Liver (tissue), 9 donors: ENCODE measurements around the gene ANXA6. TPM values are rescaled to one million over a fixed set of nuclear protein-coding genes. Genes with fewer than 3 reads are reported as not detected.

Experiments
- DNase-seq: peaks from one replicate; pipeline ENCODE4 v3.0.0-alpha.2; 2017; ENCODE audit warnings: low spot score
- H3K27ac ChIP-seq, 2 donors: one replicate each; pipeline ENCODE4 v1.7.0; 2013; ENCODE audit warnings: inconsistent platforms in 2 of 2, low read length in 2 of 2, control low read depth in 1 of 2, low read depth in 1 of 2, mild to moderate bottlenecking in 1 of 2
- H3K27me3 ChIP-seq, 4 donors: one replicate each; pipeline versions ENCODE4 v1.6.1 to v1.7.0; 2013; ENCODE audit warnings: low read length in 3 of 4, inconsistent platforms in 1 of 4, mild to moderate bottlenecking in 1 of 4, moderate library complexity in 1 of 4; ENCODE audit not compliant: control insufficient read depth in 4 of 4, insufficient read depth in 4 of 4
- H3K36me3 ChIP-seq, 4 donors: one replicate each; pipeline versions ENCODE4 v1.6.1 to v1.7.0; 2013; ENCODE audit warnings: low read length in 3 of 4, mild to moderate bottlenecking in 3 of 4, low read depth in 1 of 4, moderate library complexity in 1 of 4; ENCODE audit not compliant: control insufficient read depth in 4 of 4, insufficient read depth in 3 of 4
- H3K4me1 ChIP-seq, 4 donors: one replicate each; pipeline versions ENCODE4 v1.6.1 to v1.7.0; 2013; ENCODE audit warnings: low read length in 3 of 4, mild to moderate bottlenecking in 3 of 4, moderate library complexity in 1 of 4; ENCODE audit not compliant: control insufficient read depth in 4 of 4, insufficient read depth in 4 of 4
- H3K4me3 ChIP-seq, 3 donors: one replicate each; pipeline versions ENCODE4 v1.6.1 to v1.7.0; 2013; ENCODE audit warnings: low read length in 3 of 3, control low read depth in 1 of 3, low read depth in 1 of 3, mild to moderate bottlenecking in 1 of 3
- H3K9ac ChIP-seq, 2 donors: one replicate each; pipeline ENCODE4 v1.7.0; 2013; ENCODE audit warnings: low read length in 2 of 2, mild to moderate bottlenecking in 2 of 2, moderate library complexity in 2 of 2, control low read depth in 1 of 2, low read depth in 1 of 2
- H3K9me3 ChIP-seq, 4 donors: one replicate each; pipeline versions ENCODE4 v1.6.1 to v1.7.0; 2013; ENCODE audit warnings: low read length in 3 of 4; ENCODE audit not compliant: control insufficient read depth in 4 of 4
- ATF3 ChIP-seq: IDR thresholded peaks from 2 replicates; pipeline ENCODE4 v1.6.1; 2016; ENCODE audit warnings: antibody characterized with exemption
- CTCF ChIP-seq: fragments of 150-350 bp; IDR thresholded peaks from 2 replicates; pipeline ENCODE4 v1.5.1; 2017; ENCODE audit warnings: improper control_type of control experiment, low read depth, low read length; ENCODE audit not compliant: missing input control
- EGR1 ChIP-seq, 2 donors: IDR thresholded peaks; 2 replicates each; pipeline ENCODE4 v1.6.1; 2016 to 2018; ENCODE audit warnings: antibody characterized with exemption in 2 of 2, low read depth in 2 of 2
- FOXA1 ChIP-seq: IDR thresholded peaks from 2 replicates; pipeline ENCODE4 v1.6.1; 2016; ENCODE audit warnings: antibody characterized with exemption
- FOXA2 ChIP-seq: IDR thresholded peaks from 2 replicates; pipeline ENCODE4 v1.6.1; 2016; ENCODE audit warnings: antibody characterized with exemption
- GABPA ChIP-seq, 2 donors: IDR thresholded peaks in 1 of 2; conservative IDR thresholded peaks in 1 of 2; 2 replicates each; pipeline ENCODE4 v1.6.1; 2016; ENCODE audit warnings: antibody characterized with exemption in 2 of 2, mild to moderate bottlenecking in 1 of 2, moderate library complexity in 1 of 2
- HNF4A ChIP-seq, 2 donors: conservative IDR thresholded peaks; 2 replicates each; pipeline ENCODE4 v1.6.1; 2016; ENCODE audit warnings: antibody characterized with exemption in 2 of 2, mild to moderate bottlenecking in 2 of 2
- HNF4G ChIP-seq: IDR thresholded peaks from 2 replicates; pipeline ENCODE4 v1.6.1; 2016; ENCODE audit warnings: antibody characterized with exemption
- JUND ChIP-seq, 2 donors: IDR thresholded peaks; 2 replicates each; pipeline ENCODE4 v1.6.1; 2016; ENCODE audit warnings: antibody characterized with exemption in 2 of 2
- MAX ChIP-seq: IDR thresholded peaks from 2 replicates; pipeline ENCODE4 v1.6.1; 2016; ENCODE audit warnings: antibody characterized with exemption
- NR2F2 ChIP-seq: IDR thresholded peaks from 2 replicates; pipeline ENCODE4 v1.6.1; 2016; ENCODE audit warnings: antibody characterized with exemption
- RAD21 ChIP-seq, 2 donors: IDR thresholded peaks; 2 replicates each; pipeline ENCODE4 v1.6.1; 2016; ENCODE audit warnings: antibody characterized with exemption in 2 of 2, mild to moderate bottlenecking in 2 of 2
- REST ChIP-seq: IDR thresholded peaks from 2 replicates; pipeline ENCODE4 v1.6.1; 2016; ENCODE audit warnings: antibody characterized with exemption, mild to moderate bottlenecking
- RXRA ChIP-seq, 2 donors: IDR thresholded peaks; 2 replicates each; pipeline ENCODE4 v1.6.1; 2017 to 2018; ENCODE audit warnings: antibody characterized with exemption in 2 of 2, mild to moderate bottlenecking in 1 of 2
- SP1 ChIP-seq: IDR thresholded peaks from 2 replicates; pipeline ENCODE4 v1.6.1; 2018; ENCODE audit warnings: antibody characterized with exemption, mild to moderate bottlenecking
- TAF1 ChIP-seq: conservative IDR thresholded peaks from 2 replicates; pipeline ENCODE4 v1.6.1; 2016; ENCODE audit warnings: antibody characterized with exemption, mild to moderate bottlenecking
- YY1 ChIP-seq: IDR thresholded peaks from 2 replicates; pipeline ENCODE4 v1.6.1; 2016; ENCODE audit warnings: antibody characterized with exemption, mild to moderate bottlenecking
- ZBTB33 ChIP-seq: IDR thresholded peaks from 2 replicates; pipeline ENCODE4 v1.6.1; 2016; ENCODE audit warnings: antibody characterized with exemption
- WGBS: extraction: QIAGEN DNeasy Blood & Tissue Kit; methylation state at CpG from one replicate; pipeline ENCODE4 v1.1.7; 2013; 5-methylcytosine and 5-hydroxymethylcytosine counted together
- polyA plus RNA-seq, 2 donors: library from polyadenylated mRNA; stranded (reverse) in 1 of 2; unstranded in 1 of 2; fragments of 200-250 nt in 1 of 2; fragments of >200 nt in 1 of 2; fragmentation: Nextera tagmentation in 1 of 2; extraction: Ambion mirVana in 1 of 2; gene quantifications; one replicate each; pipeline versions ENCODE4 v1.2.1 to v1.2.3, GENCODE V29; 2013 to 2015
- total RNA-seq, 2 donors: library from RNA; depleted of rRNA; stranded (reverse); fragments of >200 nt; gene quantifications; one replicate each; pipeline ENCODE4 v1.2.3, GENCODE V29; 2014
- donor health status: healthy.
- donor health status: healthy.
- donor health status: healthy.
- donor health status: healthy.
- donor health status: healthy.

Gene ANXA6
- total and polyA plus RNA-seq, 4 donors: 52.7 to 215 (median 126) TPM

- TF ChIP-seq REST (no peak), NR2F2 (no peak), ZBTB33 (no peak)
Measured at GRCh38 chr5:151144922-151145321, 12.7 kb downstream of the ANXA6 start (continued).

GRCh38 chr5:151144275-151144674 lies 13.3 kb downstream of the ANXA6 start:
- Histone ChIP-seq H3K9me3 (no peaks in the 10 kb centered on the region), H3K4me1 (peaks cover 0 to 7% (median 3%) of the 10 kb centered on the region in 4 donors), H3K27me3 (no peaks in the 10 kb centered on the region), H3K4me3 (no peak overlapping the region), H3K9ac (no peak overlapping the region), H3K36me3 (peaks cover 8 to 33% (median 17%) of the 10 kb centered on the region in 4 donors), H3K27ac (no peak overlapping the region)
- TF ChIP-seq REST (no peak), FOXA1 (no peak), TAF1 (no peak), RAD21 (IDR thresholded peaks at IDR 0.05) (no peak), MAX (no peak), CTCF (no peak), ZBTB33 (no peak), FOXA2 (no peak), JUND (IDR thresholded peaks at IDR 0.05) (no peak), GABPA (IDR thresholded peaks at IDR 0.05 in 1 of 2, conservative IDR thresholded peaks at IDR 0.05 in 1 of 2) (no peak), HNF4G (no peak), NR2F2 (no peak), HNF4A (conservative IDR thresholded peaks at IDR 0.05) (no peak), YY1 (no peak), ATF3 (no peak), EGR1 (IDR thresholded peaks at IDR 0.05; ENCODE audit: low read depth in 2 of 2) (no peak), SP1 (no peak), RXRA (IDR thresholded peaks at IDR 0.05) (no peak)
- 76% methylated on average over 6 of the region's 6 CpGs for WGBS
- DNase-seq: no peak
